Activated CD4-positive, alpha-beta T cell treated with anti-CD3 and anti-CD28 coated beads for 4 hours (primary cell): ENCODE data around the gene METTL16.

Source experiments
- DNase-seq, 2 donors: peaks; one replicate each; pipeline ENCODE4 v3.0.0-alpha.2; 2020

METTL16 gene

DNA sequence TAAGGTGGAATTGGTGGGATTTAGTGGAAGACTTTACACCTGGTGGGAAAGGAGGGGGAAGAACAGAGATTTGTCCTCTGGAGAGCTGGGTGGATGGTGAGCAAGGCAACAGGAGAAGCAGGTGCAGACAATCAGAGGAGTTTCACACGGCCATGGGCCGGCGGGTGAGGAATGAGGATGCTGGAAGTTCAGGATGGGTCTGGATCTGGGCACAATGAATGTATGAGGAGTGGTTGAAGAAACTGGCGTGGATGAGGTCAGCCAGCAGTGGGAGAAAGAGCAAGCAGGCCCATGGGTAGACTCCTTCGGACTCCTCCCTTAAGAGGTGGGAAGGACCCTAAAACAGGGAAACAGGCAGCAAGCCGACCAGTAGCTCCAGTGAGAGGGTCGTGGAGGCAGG, 100.7 kb downstream of the METTL16 start:
- DNase-seq: no peak

GRCh38 chr17:2406903-2407790, 104.5 kb downstream of the METTL16 start:
- DNase-seq: no peak

DNA sequence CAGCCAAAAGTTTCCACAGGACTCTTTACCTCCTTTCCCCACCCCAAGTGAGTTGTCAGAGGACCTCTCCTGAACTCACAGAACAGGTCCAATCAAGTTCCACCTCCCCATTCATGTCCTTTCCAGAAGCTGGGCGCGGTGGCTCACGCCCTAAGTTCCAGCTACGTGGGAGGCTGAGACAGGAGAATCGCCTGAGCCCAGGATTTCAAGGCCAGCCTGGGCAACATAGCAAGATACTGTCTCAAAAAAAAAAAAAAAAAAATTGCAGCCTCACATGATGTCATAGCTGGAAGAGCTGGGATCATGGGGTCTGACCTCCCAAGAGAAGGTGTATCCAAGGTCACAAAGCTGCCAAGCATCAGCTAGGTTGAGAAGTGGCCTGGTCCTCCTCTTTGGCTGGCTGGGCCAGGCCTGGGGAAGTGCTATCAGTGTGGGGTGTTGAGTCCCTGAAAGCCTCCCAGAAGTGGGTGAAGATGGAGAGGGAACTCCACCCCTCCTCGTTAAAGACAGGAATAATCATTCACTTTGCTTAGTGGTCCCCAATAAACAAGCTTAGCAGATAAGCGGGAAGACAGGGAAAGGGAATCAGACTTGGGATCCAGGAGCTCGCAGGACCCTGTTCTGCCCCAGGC, 105.3 kb downstream of the METTL16 start:
- DNase-seq: no peak

- no peak for DNase-seq
Measured at GRCh38 chr17:2405247-2405926, 106.3 kb downstream of the METTL16 start.

- no peak for DNase-seq
Measured at GRCh38 chr17:2403044-2403443, 108.6 kb downstream of the METTL16 start.

GRCh38 chr17:2402544-2402943, 109.1 kb downstream of the METTL16 start:
- DNase-seq: no peak

GRCh38 chr17:2401426-2402221, 110.1 kb downstream of the METTL16 start:
- peak; percentile 99 for DNase-seq

- DNase-seq: peak; percentile 90 to 95
Measured at GRCh38 chr17:2400877-2401425, 110.7 kb downstream of the METTL16 start, which contains the start of gene MNT. Gene MNT, minus strand, starts transcription at chr17:2401060. Its CDS starts 348 bp downstream, at chr17:2400712.

DNA sequence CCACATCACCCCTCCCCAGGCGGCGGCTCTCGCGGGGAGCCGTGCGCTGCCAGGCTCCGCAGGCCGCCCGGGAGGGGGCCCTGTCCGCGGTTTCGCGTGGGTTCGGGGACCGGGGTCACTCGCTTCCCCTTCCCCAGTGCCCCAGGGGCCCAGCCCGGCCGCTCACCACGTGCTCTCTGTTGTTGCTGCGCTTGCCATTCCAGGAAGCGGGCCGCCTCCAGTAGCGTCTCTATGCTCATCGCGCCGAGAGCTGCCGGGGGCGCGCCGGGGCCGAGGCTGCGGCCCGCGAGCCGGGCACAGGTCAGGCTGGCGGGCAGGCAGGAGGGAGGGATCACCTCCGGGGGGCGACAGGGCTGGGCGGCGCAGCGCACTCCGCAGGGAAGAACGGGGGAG, 111.2 kb downstream of the METTL16 start:
- DNase-seq: peak; percentile 52 to 69

DNA sequence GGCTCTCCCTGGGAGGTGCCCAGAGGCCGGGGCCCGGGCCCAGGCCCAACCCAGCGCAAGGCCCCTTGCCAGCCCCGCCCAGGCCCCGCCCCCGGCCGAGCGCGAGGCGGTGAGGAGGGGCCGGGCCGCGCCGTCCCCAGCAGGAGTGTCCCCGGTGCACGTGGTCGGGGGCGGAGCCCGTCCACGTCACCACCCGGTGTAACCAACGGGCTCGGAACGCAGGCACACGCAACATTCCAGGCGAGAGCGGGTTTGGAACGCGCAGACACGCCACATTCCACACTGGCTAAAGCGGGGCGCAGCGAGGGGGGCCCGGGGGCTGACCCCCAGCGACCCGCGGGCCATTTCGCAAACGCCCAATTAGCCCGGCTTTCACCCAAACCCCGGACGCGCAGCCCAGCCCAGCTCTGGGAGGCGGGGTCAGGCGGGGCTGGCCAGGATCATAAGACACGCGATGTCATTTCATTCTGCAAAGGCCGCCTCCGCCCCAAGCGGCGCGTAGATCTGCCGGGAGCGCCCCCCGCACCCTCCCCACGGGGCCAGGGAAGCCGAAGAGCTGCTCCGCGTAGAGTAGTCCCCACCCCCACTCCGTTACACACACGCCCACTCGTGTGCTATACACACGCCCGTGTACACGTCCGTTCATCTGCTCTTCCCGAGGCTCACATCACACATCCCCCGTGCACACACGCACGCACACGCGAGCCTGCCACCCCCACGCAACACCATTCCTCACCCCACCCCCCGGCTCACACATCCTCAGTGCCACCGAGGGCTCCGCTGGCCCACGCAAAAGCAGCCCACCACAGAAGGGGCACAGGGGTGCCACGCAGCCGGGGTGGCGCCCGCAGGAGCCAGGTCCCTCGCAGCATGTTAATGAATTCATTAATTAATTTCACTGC, 111.9 kb downstream of the METTL16 start:
- DNase-seq: peak; percentile 88 to 92

DNA sequence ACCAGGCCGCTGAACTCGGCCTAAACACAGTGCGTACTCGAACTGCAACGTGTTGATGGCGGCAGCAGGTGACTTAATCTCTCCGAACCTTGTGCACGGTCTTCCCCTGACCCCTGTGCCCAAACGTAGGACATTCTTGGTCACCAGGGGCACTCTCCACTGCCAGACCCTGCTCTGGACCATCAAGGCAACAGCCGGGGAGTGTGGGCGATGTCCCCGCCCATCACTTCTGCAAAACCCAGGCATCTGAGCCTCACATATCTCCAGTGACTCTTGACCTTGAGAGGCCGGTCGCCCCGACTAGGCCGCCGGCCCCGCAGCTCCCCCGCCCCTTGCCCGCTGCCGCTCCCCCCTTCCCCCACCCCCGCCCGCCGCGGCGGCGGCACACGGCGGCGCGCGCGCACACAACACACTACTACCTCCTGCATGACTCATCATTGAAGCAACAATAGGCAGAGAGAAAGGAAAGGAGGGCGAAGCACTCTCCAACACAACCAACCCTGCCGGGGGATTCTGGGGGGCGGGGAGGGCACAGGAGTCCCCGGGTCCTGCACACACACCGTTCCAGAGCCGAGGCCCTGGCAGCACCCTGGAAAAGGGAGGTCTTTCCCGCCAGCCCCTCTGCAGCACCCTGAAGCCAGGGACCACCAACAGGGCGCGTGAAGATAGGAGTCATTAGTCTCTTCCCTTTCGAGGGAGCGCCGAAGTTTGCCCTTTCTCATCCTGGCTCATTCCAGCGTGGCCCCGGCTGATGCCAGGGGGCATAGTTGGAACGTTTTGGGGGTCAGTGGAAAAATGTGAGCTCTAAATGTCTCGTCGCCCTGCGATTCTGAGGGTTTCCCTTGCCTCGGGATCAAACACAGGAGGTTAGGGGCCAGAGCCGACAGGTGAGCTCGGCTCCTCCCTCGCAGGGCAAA, 112.8 kb downstream of the METTL16 start:
- peak; percentile 60 to 62 for DNase-seq

DNA sequence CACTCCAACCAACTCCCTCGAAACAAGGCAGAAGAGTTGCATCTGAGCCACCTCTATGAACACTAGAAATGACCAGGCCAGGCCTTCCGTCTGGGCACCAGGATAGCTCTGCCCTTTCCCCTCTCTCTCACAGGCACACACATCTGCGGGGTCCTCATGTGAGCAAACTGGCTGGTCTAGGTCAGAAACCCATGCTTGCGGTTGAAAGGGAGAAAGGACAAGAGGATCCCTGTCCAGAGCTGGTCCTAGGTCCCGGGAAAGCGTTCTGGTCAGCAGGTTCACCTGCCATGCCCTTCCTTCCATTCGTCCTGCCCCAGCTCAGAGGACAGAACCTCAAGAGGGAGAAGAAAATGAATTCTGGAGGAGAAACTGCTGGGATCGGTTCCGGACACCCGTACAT, 113.5 kb downstream of the METTL16 start:
- no peak for DNase-seq

GRCh38 chr17:2397247-2398171, 114.2 kb downstream of the METTL16 start:
- DNase-seq: no peak

DNA sequence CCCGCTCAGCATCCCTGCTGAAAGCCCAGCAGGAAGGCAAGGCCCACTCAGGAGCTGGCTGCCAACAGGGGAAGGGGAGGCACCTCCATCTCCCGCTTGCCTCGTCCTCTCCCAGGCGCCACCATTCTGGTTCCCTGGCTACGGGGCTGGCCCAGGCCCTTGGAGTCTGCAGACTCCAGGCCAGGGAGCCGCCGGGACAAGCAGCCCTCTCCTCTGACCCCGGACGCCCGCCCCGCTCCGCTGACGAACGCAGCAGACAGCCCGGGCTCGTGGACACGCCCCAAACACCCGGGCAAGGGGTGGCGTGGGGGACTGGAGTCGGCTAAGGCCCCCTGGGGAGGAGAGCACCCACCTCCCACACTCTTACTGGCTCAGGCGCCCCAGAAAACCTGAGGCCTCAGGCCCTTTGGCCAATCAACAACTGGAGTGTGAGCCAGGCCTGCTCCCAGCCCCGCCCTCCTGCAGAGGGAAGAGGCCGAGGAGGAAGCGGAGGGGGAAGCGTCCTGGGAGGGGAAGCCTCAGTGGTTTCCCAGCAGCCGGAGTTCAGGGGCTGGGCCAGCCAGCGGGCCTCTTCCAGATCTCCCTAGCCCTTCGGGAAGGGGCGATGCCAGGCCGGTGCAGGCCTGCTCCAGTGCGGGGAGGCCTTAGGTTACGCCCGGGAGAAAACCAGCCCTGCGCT, 115.0 kb downstream of the METTL16 start:
- peak in 1 of 2 donors; percentile 31 for DNase-seq

- DNase-seq: no peak
Measured at GRCh38 chr17:2396192-2396567, 115.5 kb downstream of the METTL16 start.

GRCh38 chr17:2395258-2396181, 116.2 kb downstream of the METTL16 start:
- no peak for DNase-seq

DNA sequence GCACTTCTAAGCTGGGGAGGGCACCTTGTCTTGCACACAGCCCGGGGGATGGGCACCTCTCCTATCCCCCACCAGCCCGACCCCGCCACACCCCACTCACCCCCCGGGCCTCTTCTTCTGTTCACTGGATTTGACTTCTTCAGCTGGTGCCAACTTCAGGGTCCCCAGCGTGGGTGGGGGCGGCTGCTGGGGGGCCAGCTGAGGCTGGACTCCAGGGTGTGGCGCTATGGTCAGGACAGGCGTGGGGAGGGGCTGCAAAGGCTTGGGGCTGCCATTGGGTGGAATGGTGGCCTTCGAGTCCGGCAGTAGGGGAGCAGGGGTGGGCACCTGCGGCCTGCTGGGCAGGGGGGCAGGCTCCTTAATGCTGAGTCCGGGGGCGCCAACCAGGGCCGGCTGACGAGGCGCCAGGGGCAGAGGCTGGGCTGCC, 116.9 kb downstream of the METTL16 start:
- DNase-seq: no peak
